Vagina (tissue), 2 donors: ENCODE results near the gene VSTM1. TPM values are rescaled to one million over a fixed set of nuclear protein-coding genes. Genes with fewer than 3 reads are reported as not detected.
"Not testable (repeated sequence)": the region's sequence is repeated elsewhere in the genome, so short reads cannot be mapped to it uniquely, and the experiment has no call there.

Source experiments
- DNase-seq, 2 donors: peaks; one replicate each; pipeline ENCODE4 v3.0.0-alpha.2; 2017; ENCODE audit errors: extremely low spot score in 2 of 2
- H3K27ac ChIP-seq: fragments of 200-600 bp; sonication (generic); one replicate; pipeline ENCODE4 v1.5.1; 2019
- H3K27me3 ChIP-seq: fragments of 200-600 bp; sonication (generic); one replicate; pipeline ENCODE4 v1.5.1; 2019
- H3K36me3 ChIP-seq, 2 donors: fragments of 200-600 bp; sonication (generic); one replicate each; pipeline ENCODE4 v1.5.1; 2017 to 2019
- H3K4me1 ChIP-seq: fragments of 200-600 bp; sonication (generic); one replicate; pipeline ENCODE4 v1.5.1; 2019
- H3K4me3 ChIP-seq, 2 donors: fragments of 200-600 bp; sonication (generic); 1 replicate in 1 of 2; 2 replicates in 1 of 2; pipeline ENCODE4 v1.5.1; 2016 to 2019
- H3K9me3 ChIP-seq: fragments of 200-600 bp; sonication (generic); one replicate; pipeline ENCODE4 v1.5.1; 2019
- CTCF ChIP-seq, 3 experiments: fragments of 450-650 bp in 2 of 3; fragments of 200-600 bp in 1 of 3; sonication (generic) in 1 of 3; IDR thresholded peaks; one replicate each; pipeline ENCODE4 v1.5.1; 2017 to 2019; ENCODE audit warnings: antibody characterized with exemption in 3 of 3, mild to moderate bottlenecking in 2 of 3, moderate library complexity in 2 of 3
- POLR2A ChIP-seq, 2 donors: fragments of 450-650 bp; IDR thresholded peaks; one replicate each; pipeline ENCODE4 v1.6.1; 2017; ENCODE audit warnings: antibody characterized with exemption in 2 of 2, mild to moderate bottlenecking in 2 of 2, moderate library complexity in 2 of 2
- POLR2AphosphoS5 ChIP-seq, 2 donors: sonication (generic); formaldehyde crosslinking; IDR thresholded peaks; one replicate each; pipeline ENCODE4 v1.9.0; 2017; ENCODE audit warnings: antibody characterized with exemption in 2 of 2, mild to moderate bottlenecking in 2 of 2, low read depth in 1 of 2; ENCODE audit not compliant: insufficient read depth in 1 of 2
- intact Hi-C: fragments of 100-400 bp; cut with DNase I; formaldehyde crosslinking; loops from one replicate; pipeline ENCODE4 v1.15.1; 2023
- total RNA-seq: library from RNA; depleted of rRNA; stranded (reverse); fragments of >200 nt; gene quantifications from one replicate; pipeline ENCODE4 v1.2.3, GENCODE V29; 2016

The VSTM1 gene
- total RNA-seq, 1 donor from 2014 or later, result not detected

GRCh38 chr19:54045771-54046170 is 17.9 kb downstream of the VSTM1 start:
- Histone ChIP-seq H3K27ac (no peak overlapping the region), H3K27me3 (no peaks in the 10 kb centered on the region), H3K36me3 (no peaks in the 10 kb centered on the region), H3K4me1 (no peaks in the 10 kb centered on the region), H3K9me3 (no peaks in the 10 kb centered on the region), H3K4me3 (no peak overlapping the region)
- DNase-seq, result no peak
- intact Hi-C loops, result no loop called here
- TF ChIP-seq POLR2A (IDR thresholded peaks at IDR 0.05) (no peak), CTCF (IDR thresholded peaks at IDR 0.05) (no peak), POLR2AphosphoS5 (IDR thresholded peaks at IDR 0.05; ENCODE audit: insufficient read depth in 1 of 2, low read depth in 1 of 2) (no peak)

GRCh38 chr19:54042989-54043388 is 20.7 kb downstream of the VSTM1 start:
- intact Hi-C loops, result no loop called here
- H3K36me3 ChIP-seq, result no peaks in the 10 kb centered on the region
- no peak overlapping the region for H3K4me3 ChIP-seq
- no peaks in the 10 kb centered on the region for H3K27me3 ChIP-seq
- H3K9me3 ChIP-seq, result no peaks in the 10 kb centered on the region
- TF ChIP-seq CTCF (IDR thresholded peaks at IDR 0.05) (no peak), POLR2AphosphoS5 (IDR thresholded peaks at IDR 0.05; ENCODE audit: insufficient read depth in 1 of 2, low read depth in 1 of 2) (no peak)
- no peak overlapping the region for H3K27ac ChIP-seq
- no peaks in the 10 kb centered on the region for H3K4me1 ChIP-seq
- no peak for DNase-seq

DNA sequence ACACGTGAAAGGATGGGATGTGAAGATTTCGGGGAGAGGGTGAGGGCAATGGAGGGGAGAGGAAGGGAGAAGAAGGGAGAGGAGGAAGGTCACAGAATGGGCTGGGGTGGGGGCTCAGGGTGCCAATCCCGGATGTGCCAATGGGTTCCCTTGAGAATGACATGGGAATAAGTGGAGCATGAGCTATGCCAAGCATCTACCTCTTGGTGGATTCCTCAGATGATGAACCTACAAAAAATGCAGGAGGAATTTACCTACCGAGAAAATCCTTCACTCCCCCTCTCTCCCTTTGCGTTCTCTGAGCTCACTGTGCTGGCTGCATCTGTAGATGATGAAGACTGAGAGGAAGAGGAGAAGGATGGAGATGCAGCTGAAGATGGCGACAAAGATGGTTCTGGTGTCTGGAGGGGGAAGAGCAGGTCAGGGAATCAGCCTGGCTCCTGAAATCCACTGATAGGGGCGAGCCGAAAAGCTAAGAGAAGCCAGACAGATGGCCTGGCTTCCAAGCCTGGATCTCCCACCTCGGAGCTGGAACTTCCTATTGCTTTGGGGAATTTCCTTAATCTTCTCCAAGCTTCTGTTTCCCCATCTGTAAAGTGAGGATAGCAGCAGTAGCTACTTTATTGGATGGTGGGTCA is 21.6 kb downstream of the VSTM1 start:
- H3K27me3 ChIP-seq, result no peaks in the 10 kb centered on the region
- no peak overlapping the region for H3K27ac ChIP-seq
- TF ChIP-seq CTCF (IDR thresholded peaks at IDR 0.05) (no peak), POLR2A (IDR thresholded peaks at IDR 0.05) (no peak), POLR2AphosphoS5 (IDR thresholded peaks at IDR 0.05; ENCODE audit: insufficient read depth in 1 of 2, low read depth in 1 of 2) (no peak)
- no peaks in the 10 kb centered on the region for H3K9me3 ChIP-seq
- intact Hi-C loops, result no loop called here
- H3K4me1 ChIP-seq, result no peaks in the 10 kb centered on the region
- H3K4me3 ChIP-seq, result no peak overlapping the region
- H3K36me3 ChIP-seq, result no peaks in the 10 kb centered on the region
- DNase-seq, result no peak

DNA sequence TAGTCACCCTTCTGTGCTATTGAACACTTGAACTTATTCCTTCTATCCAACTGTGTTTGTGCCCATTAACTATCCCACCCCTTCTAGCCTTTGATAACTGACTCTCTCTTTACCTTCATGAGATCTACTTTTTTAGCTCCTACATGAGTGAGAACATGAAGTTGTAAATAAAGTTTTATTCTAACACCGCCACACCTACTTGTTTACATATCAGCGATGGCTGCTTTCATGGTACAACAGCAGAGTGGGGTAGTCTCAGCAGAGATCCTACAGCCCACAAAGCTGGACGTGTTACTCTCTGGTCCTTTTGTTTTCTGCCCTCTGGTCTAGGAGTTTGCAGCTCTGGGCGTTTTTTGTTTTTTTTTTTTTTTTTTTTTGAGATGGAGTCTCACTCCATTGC is 23.7 kb downstream of the VSTM1 start:
- Histone ChIP-seq H3K27ac (no peak overlapping the region), H3K36me3 (no peaks in the 10 kb centered on the region), H3K4me1 (no peaks in the 10 kb centered on the region), H3K4me3 (no peak overlapping the region), H3K9me3 (no peaks in the 10 kb centered on the region), H3K27me3 (no peaks in the 10 kb centered on the region)
- TF ChIP-seq POLR2A (IDR thresholded peaks at IDR 0.05) (no peak), CTCF (IDR thresholded peaks at IDR 0.05) (no peak), POLR2AphosphoS5 (IDR thresholded peaks at IDR 0.05; ENCODE audit: insufficient read depth in 1 of 2, low read depth in 1 of 2) (no peak)
- intact Hi-C loops, result no loop called here
- DNase-seq, result no peak

DNA sequence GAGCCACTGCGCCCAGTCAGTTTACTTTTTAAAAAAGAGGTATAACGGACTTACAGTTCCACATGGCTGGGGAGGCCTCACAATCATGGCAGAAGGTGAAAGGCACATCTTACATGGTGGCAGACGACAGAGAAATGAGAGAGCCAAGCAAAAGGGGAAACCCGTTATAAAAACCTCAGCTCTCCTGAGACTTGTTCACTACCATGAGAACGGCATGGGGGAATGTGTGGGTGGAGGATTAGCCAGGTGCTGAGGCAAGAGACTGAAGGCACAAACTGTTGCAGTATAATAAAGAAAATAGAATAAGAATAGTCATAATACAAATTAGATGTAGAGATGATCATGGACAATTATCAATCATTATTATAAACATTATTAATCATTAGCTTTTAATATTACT is 27.2 kb downstream of the VSTM1 start:
- not testable (repeated sequence) for H3K27me3 ChIP-seq

More for the DNA sequence above, 27.2 kb downstream of the VSTM1 start:
- intact Hi-C loops, DNase-seq, H3K4me3 ChIP-seq, H3K9me3 ChIP-seq, H3K36me3 ChIP-seq, H3K4me1 ChIP-seq, H3K27ac ChIP-seq: not testable (repeated sequence)
